GM18867 (cell line): ENCODE measurements around the gene BLM.

Source experiments
- ATAC-seq: cut with Tn5 transposase; IDR thresholded peaks from one replicate; pipeline ENCODE4 v1.9.1; 2021; ENCODE audit warnings: mild to moderate bottlenecking, moderate library complexity; ENCODE audit not compliant: unreplicated experiment

The BLM gene

GRCh38 chr15:90691369-90691768 is 25.8 kb upstream of the BLM start:
- no peak for ATAC-seq

GRCh38 chr15:90691982-90692773 is 25.0 kb upstream of the BLM start:
- peak; percentile 58 for ATAC-seq

- no peak for ATAC-seq
Observed at GRCh38 chr15:90694987-90695386, 22.2 kb upstream of the BLM start.

GRCh38 chr15:90697175-90697574 is 20.0 kb upstream of the BLM start:
- no peak for ATAC-seq

GRCh38 chr15:90698629-90699028 is 18.5 kb upstream of the BLM start:
- ATAC-seq, result no peak

GRCh38 chr15:90701048-90701447 is 16.1 kb upstream of the BLM start:
- ATAC-seq, result no peak

GRCh38 chr15:90701880-90702630 is 15.1 kb upstream of the BLM start:
- ATAC-seq, result no peak

GRCh38 chr15:90703455-90703854 is 13.7 kb upstream of the BLM start:
- ATAC-seq, result no peak

GRCh38 chr15:90705212-90705611 is 11.9 kb upstream of the BLM start:
- no peak for ATAC-seq

- no peak for ATAC-seq
Observed at GRCh38 chr15:90706394-90707327, 10.5 kb upstream of the BLM start.

- ATAC-seq, result no peak
Observed at GRCh38 chr15:90707489-90707888, 9.7 kb upstream of the BLM start.

- no peak for ATAC-seq
Observed at GRCh38 chr15:90708516-90708915, 8.6 kb upstream of the BLM start.

GRCh38 chr15:90709278-90709677 is 7.9 kb upstream of the BLM start:
- no peak for ATAC-seq

GRCh38 chr15:90710436-90711027 is 6.6 kb upstream of the BLM start:
- no peak for ATAC-seq

- ATAC-seq, result no peak
Observed at GRCh38 chr15:90711418-90711824, 5.7 kb upstream of the BLM start.

GRCh38 chr15:90711842-90712241 is 5.3 kb upstream of the BLM start:
- no peak for ATAC-seq

GRCh38 chr15:90713081-90713480 is 4.1 kb upstream of the BLM start:
- no peak for ATAC-seq

GRCh38 chr15:90716317-90716975 is 700 bp upstream of the BLM start:
- ATAC-seq, result no peak

- ATAC-seq, result no peak
Observed at GRCh38 chr15:90718232-90718631, 1.1 kb downstream of the BLM start.

GRCh38 chr15:90720131-90720530 is 3.0 kb downstream of the BLM start:
- ATAC-seq, result no peak
